ENCODE results near the gene UBN2.

GRCh38 chr7:139242741-139243281, 11.8 kb downstream of the UBN2 start:
- TF ChIP-seq POLR2AphosphoS5 (IDR thresholded peaks at IDR 0.05) = no peak
- TF ChIP-seq, protein P1, sequence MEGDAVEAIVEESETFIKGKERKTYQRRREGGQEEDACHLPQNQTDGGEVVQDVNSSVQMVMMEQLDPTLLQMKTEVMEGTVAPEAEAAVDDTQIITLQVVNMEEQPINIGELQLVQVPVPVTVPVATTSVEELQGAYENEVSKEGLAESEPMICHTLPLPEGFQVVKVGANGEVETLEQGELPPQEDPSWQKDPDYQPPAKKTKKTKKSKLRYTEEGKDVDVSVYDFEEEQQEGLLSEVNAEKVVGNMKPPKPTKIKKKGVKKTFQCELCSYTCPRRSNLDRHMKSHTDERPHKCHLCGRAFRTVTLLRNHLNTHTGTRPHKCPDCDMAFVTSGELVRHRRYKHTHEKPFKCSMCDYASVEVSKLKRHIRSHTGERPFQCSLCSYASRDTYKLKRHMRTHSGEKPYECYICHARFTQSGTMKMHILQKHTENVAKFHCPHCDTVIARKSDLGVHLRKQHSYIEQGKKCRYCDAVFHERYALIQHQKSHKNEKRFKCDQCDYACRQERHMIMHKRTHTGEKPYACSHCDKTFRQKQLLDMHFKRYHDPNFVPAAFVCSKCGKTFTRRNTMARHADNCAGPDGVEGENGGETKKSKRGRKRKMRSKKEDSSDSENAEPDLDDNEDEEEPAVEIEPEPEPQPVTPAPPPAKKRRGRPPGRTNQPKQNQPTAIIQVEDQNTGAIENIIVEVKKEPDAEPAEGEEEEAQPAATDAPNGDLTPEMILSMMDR (IDR thresholded peaks at IDR 0.05) = no peak
- TF ChIP-seq POLR2A (IDR thresholded peaks at IDR 0.05) = no peak

Data from prostate gland (tissue), 2 donors.